PC-9 (cell line): Measurements from ENCODE around the gene ST8SIA3. TPM values are rescaled to one million over a fixed set of nuclear protein-coding genes. Genes with fewer than 3 reads are reported as not detected.

Source experiments
- BruUV-seq: library from RNA; stranded (reverse); fragments of 400-500 nt; replicated peaks from 2 replicates; lab custom pipeline; 2021; lab: Mats Ljungman, UMichigan
- CTCF ChIA-PET: fragments of 300-600 bp; sonication (Branson Sonifier 250); formaldehyde crosslinking; loops from one replicate; lab custom pipeline; 2022; ENCODE audit warnings: antibody characterized with exemption; lab: Charles Lee
- POLR2A ChIA-PET: fragments of 300-600 bp; sonication (Branson Sonifier 250); formaldehyde crosslinking; loops from one replicate; lab custom pipeline; 2022; ENCODE audit warnings: antibody characterized with exemption; ENCODE audit not compliant: unreplicated experiment; lab: Charles Lee
- DNase-seq, 2 experiments: peaks; one replicate each; pipeline versions ENCODE4 v3.0.0 to v3.0.0-alpha.2; 2015 to 2022; ENCODE audit warnings: mixed read lengths in 1 of 2
- H2AFZ ChIP-seq: fragments of 200-600 bp; sonication (generic); 2 replicates; pipeline ENCODE4 v1.8.1; 2017; ENCODE audit warnings: antibody characterized with exemption
- H3F3A ChIP-seq: fragments of 200-600 bp; sonication (generic); 2 replicates; pipeline ENCODE4 v1.8.1; 2017; ENCODE audit warnings: antibody characterized with exemption, mild to moderate bottlenecking, low read depth; ENCODE audit not compliant: insufficient read depth
- H3K27ac ChIP-seq: fragments of 200-600 bp; sonication (generic); 2 replicates; pipeline ENCODE4 v1.6.1; 2016; ENCODE audit warnings: mixed run types
- H3K27me3 ChIP-seq: fragments of 200-600 bp; sonication (generic); 2 replicates; pipeline ENCODE4 v1.6.1; 2016; ENCODE audit warnings: low read depth, mixed run types; ENCODE audit not compliant: insufficient read depth
- H3K36me3 ChIP-seq: fragments of 200-600 bp; sonication (generic); 2 replicates; pipeline ENCODE4 v1.6.1; 2016; ENCODE audit warnings: low read depth, mixed run types
- H3K4me1 ChIP-seq: fragments of 200-600 bp; sonication (generic); replicated peaks from 2 replicates; pipeline ENCODE4 v1.6.1; 2016; ENCODE audit warnings: mixed run types; ENCODE audit not compliant: insufficient read depth
- H3K4me2 ChIP-seq: fragments of 200-600 bp; sonication (generic); 2 replicates; pipeline ENCODE4 v1.6.1; 2017; ENCODE audit warnings: mixed run types
- H3K4me3 ChIP-seq: fragments of 200-600 bp; sonication (generic); 2 replicates; pipeline ENCODE4 v1.6.1; 2016; ENCODE audit warnings: mixed run types
- H3K79me2 ChIP-seq: fragments of 200-600 bp; sonication (generic); 2 replicates; pipeline ENCODE4 v1.6.1; 2017; ENCODE audit warnings: low read depth, mixed run types
- H3K9me2 ChIP-seq: fragments of 200-600 bp; sonication (generic); 2 replicates; pipeline ENCODE4 v1.8.1; 2017; ENCODE audit warnings: mild to moderate bottlenecking; ENCODE audit not compliant: insufficient read depth
- H3K9me3 ChIP-seq: fragments of 200-600 bp; sonication (generic); 2 replicates; pipeline ENCODE4 v1.8.1; 2016; ENCODE audit warnings: low read depth; ENCODE audit not compliant: insufficient read depth
- H4K20me1 ChIP-seq: fragments of 200-600 bp; sonication (generic); 2 replicates; pipeline ENCODE4 v1.8.1; 2017; ENCODE audit not compliant: insufficient read depth
- CTCF ChIP-seq: fragments of 200-600 bp; sonication (generic); conservative IDR thresholded peaks from 2 replicates; pipeline ENCODE4 v1.6.1; 2017; ENCODE audit warnings: mixed run types, antibody characterized with exemption, mild to moderate bottlenecking, moderate library complexity
- EZH2 ChIP-seq: fragments of 200-600 bp; sonication (generic); IDR thresholded peaks from 2 replicates; pipeline ENCODE4 v1.8.0; 2017; ENCODE audit warnings: antibody characterized with exemption, low read depth
- intact Hi-C: fragments of 100-400 bp; cut with micrococcal nuclease; formaldehyde crosslinking; loops from one replicate; pipeline ENCODE4 v1.10.0; 2022; ENCODE audit not compliant: unreplicated experiment
- total RNA-seq: library from RNA; stranded (reverse); gene quantifications from 2 replicates; pipeline ENCODE4 v1.2.3, GENCODE V29; 2021

Gene ST8SIA3
- total RNA-seq, 1 experiment from 2014 or later: not detected

DNA sequence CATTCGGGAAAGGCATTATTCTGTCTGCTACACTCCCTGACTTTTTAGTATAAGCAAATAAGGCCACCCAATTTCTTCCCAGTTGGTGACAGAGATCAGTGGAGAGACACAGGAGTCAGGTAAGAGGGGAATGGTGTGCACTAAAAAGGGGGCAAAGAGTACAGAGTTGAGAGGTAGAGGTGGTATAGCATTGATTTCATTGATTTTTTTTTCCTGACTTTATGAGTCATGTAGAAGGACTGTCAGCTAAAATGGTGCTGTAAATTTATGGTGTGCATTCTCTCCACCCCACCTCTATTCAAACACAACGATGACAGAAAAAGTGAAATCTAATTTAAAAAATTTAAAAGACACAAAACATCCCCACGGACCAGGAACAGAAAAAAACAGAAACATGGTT is 23.7 kb upstream of the ST8SIA3 start:
- H3K9me2 ChIP-seq: 0 out of 2 replicates have a peak, but pooled peaks cover 3% of the 10 kb centered on the region
- no peaks in the 10 kb centered on the region for H3F3A ChIP-seq
- POLR2A ChIA-PET: no interaction called here
- H3K27ac ChIP-seq: no peak overlapping the region
- no peak overlapping the region for H3K4me3 ChIP-seq
- H3K9me3 ChIP-seq: no peaks in the 10 kb centered on the region
- CTCF ChIA-PET: no interaction called here
- no peak for TF ChIP-seq CTCF
- TF ChIP-seq EZH2: no peak
- no peak overlapping the region for H3K4me2 ChIP-seq
- H4K20me1 ChIP-seq: no peaks in the 10 kb centered on the region
- H3K79me2 ChIP-seq: no peaks in the 10 kb centered on the region
- H3K4me1 ChIP-seq: no peaks in the 10 kb centered on the region
- DNase-seq: no peak
- intact Hi-C loops: no loop called here
- no peak overlapping the region for H2AFZ ChIP-seq
- H3K27me3 ChIP-seq: no peaks in the 10 kb centered on the region
- no TSS peak for BruUV-seq
- no peaks in the 10 kb centered on the region for H3K36me3 ChIP-seq

DNA sequence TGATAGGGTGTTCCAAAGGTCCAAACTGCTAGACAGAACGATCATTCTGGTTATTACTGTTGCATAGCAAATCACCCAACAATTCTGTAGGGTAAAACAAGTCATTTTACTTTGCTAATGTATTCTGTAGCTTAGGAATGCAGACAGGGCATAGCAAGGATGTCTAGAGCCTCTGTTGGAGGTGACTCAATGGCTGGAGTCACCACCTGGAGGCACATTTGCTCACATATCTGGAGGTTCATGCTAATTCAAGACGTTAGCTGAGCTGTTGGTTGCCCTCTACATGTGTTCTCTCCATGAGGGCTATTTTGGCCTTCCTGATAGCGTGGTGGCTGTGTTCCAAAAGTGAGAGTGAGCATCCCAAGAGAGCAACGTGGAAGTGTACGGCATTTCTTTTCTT is 22.5 kb upstream of the ST8SIA3 start:
- no peak for DNase-seq
- Histone ChIP-seq H2AFZ (no peak overlapping the region), H3K9me2 (0 out of 2 replicates have a peak, but pooled peaks cover 3% of the 10 kb centered on the region), H3K36me3 (no peaks in the 10 kb centered on the region), H3F3A (no peaks in the 10 kb centered on the region), H3K4me2 (no peak overlapping the region), H3K79me2 (no peaks in the 10 kb centered on the region), H3K4me1 (no peaks in the 10 kb centered on the region), H3K27me3 (no peaks in the 10 kb centered on the region), H4K20me1 (no peaks in the 10 kb centered on the region), H3K9me3 (no peaks in the 10 kb centered on the region), H3K4me3 (no peak overlapping the region), H3K27ac (no peak overlapping the region)
- ChIA-PET POLR2A (no interaction called here), CTCF (no interaction called here)
- BruUV-seq: no TSS peak
- intact Hi-C loops: no loop called here
- TF ChIP-seq CTCF (no peak), EZH2 (no peak)

DNA sequence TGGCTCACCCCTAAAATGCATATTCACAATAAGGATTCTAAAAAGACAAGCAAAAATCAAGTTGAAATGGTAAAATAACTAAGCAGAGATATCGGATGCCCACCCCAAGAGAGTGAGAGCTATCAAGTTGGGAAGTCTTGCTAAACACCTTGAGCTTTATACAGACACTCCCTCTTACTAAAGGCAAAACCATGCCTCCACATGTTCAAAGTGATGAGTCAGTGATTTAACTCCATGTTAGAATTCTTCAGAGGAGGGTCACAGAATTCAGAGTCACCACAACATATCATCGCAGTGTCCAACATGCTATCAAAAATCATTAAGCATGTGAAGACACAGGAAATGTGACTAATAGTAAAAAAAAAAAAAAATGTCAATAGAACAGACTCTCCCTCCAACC is 20.6 kb upstream of the ST8SIA3 start:
- Histone ChIP-seq H3K36me3 (no peaks in the 10 kb centered on the region), H3K9me2 (0 out of 2 replicates have a peak, but pooled peaks cover 3% of the 10 kb centered on the region), H3K27me3 (no peaks in the 10 kb centered on the region), H3K4me1 (no peaks in the 10 kb centered on the region), H3K79me2 (no peaks in the 10 kb centered on the region), H3K9me3 (no peaks in the 10 kb centered on the region), H3K4me3 (no peak overlapping the region), H2AFZ (no peak overlapping the region), H3K27ac (no peak overlapping the region), H3F3A (no peaks in the 10 kb centered on the region), H3K4me2 (no peak overlapping the region), H4K20me1 (no peaks in the 10 kb centered on the region)
- no TSS peak for BruUV-seq
- CTCF ChIA-PET: no interaction called here
- no peak for DNase-seq
- TF ChIP-seq EZH2: no peak
- TF ChIP-seq CTCF: no peak
- intact Hi-C loops: no loop called here
- POLR2A ChIA-PET: no interaction called here
